Fibroblast of lung (primary cell): ENCODE measurements around the gene UFSP1.

ENCODE experiments used
- CTCF ChIP-seq, 2 donors: IDR thresholded peaks in 1 of 2; conservative IDR thresholded peaks in 1 of 2; 1 replicate in 1 of 2; 2 replicates in 1 of 2; pipeline ENCODE4 v1.5.1; 2011 to 2012; ENCODE audit warnings: low read length in 2 of 2, control low read depth in 1 of 2, inconsistent platforms in 1 of 2, low read depth in 1 of 2, mild to moderate bottlenecking in 1 of 2
- EZH2 ChIP-seq: IDR thresholded peaks from 2 replicates; pipeline ENCODE4 v1.5.1; 2012; ENCODE audit warnings: low read length, control low read depth, mild to moderate bottlenecking; ENCODE audit errors: missing control alignments

GRCh38 chr7:100875356-100875751 lies 14.2 kb downstream of the UFSP1 start:
- TF ChIP-seq CTCF (conservative IDR thresholded peaks at IDR 0.05 in 1 of 2, IDR thresholded peaks at IDR 0.05 in 1 of 2; ENCODE audit: low read depth in 1 of 2, low read length in 2 of 2) (no peak), EZH2 (no peak)
